ENCODE results near the gene PATE1.

DNA sequence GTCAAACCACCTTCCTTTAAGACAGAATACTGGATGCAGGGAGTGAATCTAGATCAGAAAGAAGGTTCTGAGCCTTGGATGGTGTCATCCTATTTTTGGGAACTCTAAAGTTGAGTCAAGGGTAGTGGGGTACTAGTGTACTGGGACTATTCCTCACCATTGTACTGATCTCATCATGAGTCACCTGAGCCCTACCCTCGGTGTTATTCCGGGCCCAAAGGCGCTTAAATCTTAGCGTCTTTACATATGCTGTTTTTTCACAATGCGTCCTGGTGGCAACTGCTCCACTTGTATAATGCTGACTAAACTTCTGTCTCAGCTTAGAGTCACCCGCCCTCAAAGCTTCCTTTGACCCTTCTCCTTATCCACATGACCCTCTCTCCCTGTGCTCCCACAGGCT is 25.3 kb upstream of the PATE1 start:
- TF ChIP-seq, protein P1, sequence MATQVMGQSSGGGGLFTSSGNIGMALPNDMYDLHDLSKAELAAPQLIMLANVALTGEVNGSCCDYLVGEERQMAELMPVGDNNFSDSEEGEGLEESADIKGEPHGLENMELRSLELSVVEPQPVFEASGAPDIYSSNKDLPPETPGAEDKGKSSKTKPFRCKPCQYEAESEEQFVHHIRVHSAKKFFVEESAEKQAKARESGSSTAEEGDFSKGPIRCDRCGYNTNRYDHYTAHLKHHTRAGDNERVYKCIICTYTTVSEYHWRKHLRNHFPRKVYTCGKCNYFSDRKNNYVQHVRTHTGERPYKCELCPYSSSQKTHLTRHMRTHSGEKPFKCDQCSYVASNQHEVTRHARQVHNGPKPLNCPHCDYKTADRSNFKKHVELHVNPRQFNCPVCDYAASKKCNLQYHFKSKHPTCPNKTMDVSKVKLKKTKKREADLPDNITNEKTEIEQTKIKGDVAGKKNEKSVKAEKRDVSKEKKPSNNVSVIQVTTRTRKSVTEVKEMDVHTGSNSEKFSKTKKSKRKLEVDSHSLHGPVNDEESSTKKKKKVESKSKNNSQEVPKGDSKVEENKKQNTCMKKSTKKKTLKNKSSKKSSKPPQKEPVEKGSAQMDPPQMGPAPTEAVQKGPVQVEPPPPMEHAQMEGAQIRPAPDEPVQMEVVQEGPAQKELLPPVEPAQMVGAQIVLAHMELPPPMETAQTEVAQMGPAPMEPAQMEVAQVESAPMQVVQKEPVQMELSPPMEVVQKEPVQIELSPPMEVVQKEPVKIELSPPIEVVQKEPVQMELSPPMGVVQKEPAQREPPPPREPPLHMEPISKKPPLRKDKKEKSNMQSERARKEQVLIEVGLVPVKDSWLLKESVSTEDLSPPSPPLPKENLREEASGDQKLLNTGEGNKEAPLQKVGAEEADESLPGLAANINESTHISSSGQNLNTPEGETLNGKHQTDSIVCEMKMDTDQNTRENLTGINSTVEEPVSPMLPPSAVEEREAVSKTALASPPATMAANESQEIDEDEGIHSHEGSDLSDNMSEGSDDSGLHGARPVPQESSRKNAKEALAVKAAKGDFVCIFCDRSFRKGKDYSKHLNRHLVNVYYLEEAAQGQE (IDR thresholded peaks at IDR 0.05; ENCODE audit: insufficient read depth in 1 of 2, low read depth in 2 of 2, low read length in 1 of 2): no peak
- TF ChIP-seq POLR2AphosphoS5 (IDR thresholded peaks at IDR 0.05; ENCODE audit: low read depth, low read length) (no peak), SIN3A (IDR thresholded peaks at IDR 0.05; ENCODE audit: borderline replicate concordance, insufficient read depth, low read depth, low read length) (no peak)
- TF ChIP-seq, protein P2, sequence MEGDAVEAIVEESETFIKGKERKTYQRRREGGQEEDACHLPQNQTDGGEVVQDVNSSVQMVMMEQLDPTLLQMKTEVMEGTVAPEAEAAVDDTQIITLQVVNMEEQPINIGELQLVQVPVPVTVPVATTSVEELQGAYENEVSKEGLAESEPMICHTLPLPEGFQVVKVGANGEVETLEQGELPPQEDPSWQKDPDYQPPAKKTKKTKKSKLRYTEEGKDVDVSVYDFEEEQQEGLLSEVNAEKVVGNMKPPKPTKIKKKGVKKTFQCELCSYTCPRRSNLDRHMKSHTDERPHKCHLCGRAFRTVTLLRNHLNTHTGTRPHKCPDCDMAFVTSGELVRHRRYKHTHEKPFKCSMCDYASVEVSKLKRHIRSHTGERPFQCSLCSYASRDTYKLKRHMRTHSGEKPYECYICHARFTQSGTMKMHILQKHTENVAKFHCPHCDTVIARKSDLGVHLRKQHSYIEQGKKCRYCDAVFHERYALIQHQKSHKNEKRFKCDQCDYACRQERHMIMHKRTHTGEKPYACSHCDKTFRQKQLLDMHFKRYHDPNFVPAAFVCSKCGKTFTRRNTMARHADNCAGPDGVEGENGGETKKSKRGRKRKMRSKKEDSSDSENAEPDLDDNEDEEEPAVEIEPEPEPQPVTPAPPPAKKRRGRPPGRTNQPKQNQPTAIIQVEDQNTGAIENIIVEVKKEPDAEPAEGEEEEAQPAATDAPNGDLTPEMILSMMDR (IDR thresholded peaks at IDR 0.05): no peak
